ENCODE results near the gene SCAMP3.
"Not testable (repeated sequence)": the region's sequence is repeated elsewhere in the genome, so short reads cannot be mapped to it uniquely, and the experiment has no call there.

Gene SCAMP3

GRCh38 chr1:155261852-155262673 is at the start of gene SCAMP3:
SCAMP3 (minus strand) TSS chr1:155262360; CDS start chr1:155262151, 209 bp downstream.
- DNase-seq, result peak; percentile 97

- no peak for DNase-seq
Measured at GRCh38 chr1:155309423-155310021, 47.4 kb upstream of the SCAMP3 start.

- DNase-seq, result peak; percentile 97
Measured at GRCh38 chr1:155308493-155309422, 46.6 kb upstream of the SCAMP3 start, which contains the start of gene FDPS. FDPS (plus strand) TSS chr1:155308866; CDS start chr1:155309790, 924 bp downstream.

- no peak for DNase-seq
Measured at GRCh38 chr1:155307247-155307740, 45.1 kb upstream of the SCAMP3 start.

GRCh38 chr1:155305881-155306391 is 43.8 kb upstream of the SCAMP3 start:
- no peak for DNase-seq

- DNase-seq, result no peak
Measured at GRCh38 chr1:155304558-155305063, 42.5 kb upstream of the SCAMP3 start.

GRCh38 chr1:155301342-155301841 is 39.2 kb upstream of the SCAMP3 start, which contains the start of gene PKLR:
PKLR (minus strand) TSS chr1:155301438; CDS start chr1:155301395, 43 bp downstream.
- DNase-seq, result no peak

- no peak for DNase-seq
Measured at GRCh38 chr1:155300553-155301329, 38.6 kb upstream of the SCAMP3 start.

- DNase-seq, result no peak
Measured at GRCh38 chr1:155300024-155300423, 37.9 kb upstream of the SCAMP3 start.

- no peak for DNase-seq
Measured at GRCh38 chr1:155297384-155297783, 35.2 kb upstream of the SCAMP3 start.

GRCh38 chr1:155296661-155297060 is 34.5 kb upstream of the SCAMP3 start:
- no peak for DNase-seq

- DNase-seq, result no peak
Measured at GRCh38 chr1:155295942-155296267, 33.7 kb upstream of the SCAMP3 start.

GRCh38 chr1:155295183-155295941 is 33.2 kb upstream of the SCAMP3 start:
- no peak for DNase-seq

GRCh38 chr1:155294520-155295182 is 32.5 kb upstream of the SCAMP3 start:
- DNase-seq, result no peak

- no peak for DNase-seq
Measured at GRCh38 chr1:155293086-155293749, 31.1 kb upstream of the SCAMP3 start.

GRCh38 chr1:155291006-155291405 is 28.8 kb upstream of the SCAMP3 start:
- not testable (repeated sequence) for DNase-seq

- DNase-seq, result no peak
Measured at GRCh38 chr1:155287987-155288543, 25.9 kb upstream of the SCAMP3 start.

- no peak for DNase-seq
Measured at GRCh38 chr1:155286544-155286943, 24.4 kb upstream of the SCAMP3 start.

GRCh38 chr1:155285631-155286044 is 23.5 kb upstream of the SCAMP3 start:
- no peak for DNase-seq
